HAP-1 (cell line): Measurements from ENCODE around the gene FHIT.
A peak's percentile ranks its signal among the peaks of the same experiment; 100 is the strongest.

Experiments
- DNase-seq, 2 experiments: peaks; one replicate each; pipeline ENCODE4 v3.0.0-alpha.2; 2016 to 2020; ENCODE audit warnings: low spot score in 2 of 2
- H3K27me3 ChIP-seq: fragments of 250-450 bp; sonication (Bioruptor Pico); 2 replicates; pipeline ENCODE4 v1.5.1; 2020; ENCODE audit warnings: low read depth, mild to moderate bottlenecking, moderate library complexity
- H3K36me3 ChIP-seq: fragments of 250-450 bp; sonication (Bioruptor Pico); replicated peaks from 2 replicates; pipeline ENCODE4 v1.5.1; 2020; ENCODE audit warnings: mild to moderate bottlenecking
- H3K4me1 ChIP-seq: fragments of 250-450 bp; sonication (Bioruptor Pico); 2 replicates; pipeline ENCODE4 v1.5.1; 2020; ENCODE audit warnings: mild to moderate bottlenecking
- H3K4me3 ChIP-seq: fragments of 250-450 bp; sonication (Bioruptor Pico); 2 replicates; pipeline ENCODE4 v1.5.1; 2020; ENCODE audit warnings: mild to moderate bottlenecking, moderate library complexity
- H3K9me3 ChIP-seq: fragments of 250-450 bp; sonication (Bioruptor Pico); 2 replicates; pipeline ENCODE4 v1.5.1; 2020; ENCODE audit warnings: mild to moderate bottlenecking, moderate library complexity
- in situ Hi-C: fragments of 300-500 bp; cut with MboI; formaldehyde crosslinking; loops from 3 replicates; pipeline ENCODE4 v1.14.3; 2020; ENCODE audit warnings: low sequenced_read_pairs, inconsistent platforms, mixed read lengths

The FHIT gene

DNA sequence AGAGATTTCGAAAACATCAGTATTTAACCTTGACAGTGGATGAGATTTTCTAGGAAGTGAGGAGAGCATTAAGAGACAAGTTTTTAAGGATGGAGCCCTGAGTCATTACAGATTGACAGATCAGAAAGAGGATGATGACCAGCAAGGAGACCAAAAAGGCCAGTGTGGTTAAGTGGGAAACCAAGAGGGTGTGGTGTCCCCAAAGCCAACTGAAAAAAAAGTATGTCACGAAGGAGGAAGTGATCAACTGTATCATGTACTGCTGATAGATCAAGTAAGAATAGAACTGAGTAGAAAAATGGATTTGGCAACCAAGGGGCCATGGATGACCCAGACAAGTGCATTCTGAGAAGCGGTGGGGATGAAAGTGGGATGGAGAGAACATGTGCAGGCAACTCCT lies 491.8 kb downstream of the FHIT start:
- no peaks in the 10 kb centered on the region for H3K9me3 ChIP-seq
- H3K36me3 ChIP-seq, result no peaks in the 10 kb centered on the region
- no peak overlapping the region for H3K4me3 ChIP-seq
- H3K27me3 ChIP-seq, result no peaks in the 10 kb centered on the region
- DNase-seq, result no peak
- in situ Hi-C loops, result no loop called here
- H3K4me1 ChIP-seq, result no peaks in the 10 kb centered on the region

GRCh38 chr3:60758831-60759230 lies 492.4 kb downstream of the FHIT start:
- no peak for DNase-seq
- no peaks in the 10 kb centered on the region for H3K36me3 ChIP-seq
- no peak overlapping the region for H3K4me3 ChIP-seq
- in situ Hi-C loops, result no loop called here
- H3K9me3 ChIP-seq, result no peaks in the 10 kb centered on the region
- H3K4me1 ChIP-seq, result no peaks in the 10 kb centered on the region
- H3K27me3 ChIP-seq, result no peaks in the 10 kb centered on the region

DNA sequence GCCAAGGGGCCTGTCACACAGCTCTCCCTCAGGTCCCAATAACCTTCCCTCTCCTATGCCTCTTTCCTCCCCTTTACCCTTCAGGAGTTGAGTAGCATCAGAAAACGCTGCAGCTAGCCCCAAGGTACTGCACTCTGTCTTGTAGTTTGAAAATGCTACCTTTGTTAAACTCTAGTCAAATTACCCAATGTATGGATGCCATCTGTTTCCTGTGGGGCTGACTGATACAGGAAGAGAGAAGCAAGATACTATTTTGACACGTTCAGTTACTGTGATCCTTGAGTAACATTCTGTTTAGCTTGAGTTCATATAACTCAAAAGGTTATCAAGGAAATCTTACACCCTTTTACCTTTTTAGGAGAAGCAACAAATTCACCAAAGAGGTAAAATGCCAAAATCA lies 493.1 kb downstream of the FHIT start:
- DNase-seq, result no peak
- in situ Hi-C loops, result no loop called here
- Histone ChIP-seq H3K27me3 (no peaks in the 10 kb centered on the region), H3K4me3 (no peak overlapping the region), H3K9me3 (no peaks in the 10 kb centered on the region), H3K36me3 (no peaks in the 10 kb centered on the region), H3K4me1 (peaks cover 4% of the 10 kb centered on the region; the same call in 1 of the 2 replicates)

GRCh38 chr3:60757724-60758123 lies 493.5 kb downstream of the FHIT start:
- Histone ChIP-seq H3K9me3 (no peaks in the 10 kb centered on the region), H3K4me1 (peaks cover 4% of the 10 kb centered on the region; the same call in 1 of the 2 replicates), H3K27me3 (no peaks in the 10 kb centered on the region), H3K4me3 (no peak overlapping the region), H3K36me3 (no peaks in the 10 kb centered on the region)
- no peak for DNase-seq
- in situ Hi-C loops, result no loop called here

DNA sequence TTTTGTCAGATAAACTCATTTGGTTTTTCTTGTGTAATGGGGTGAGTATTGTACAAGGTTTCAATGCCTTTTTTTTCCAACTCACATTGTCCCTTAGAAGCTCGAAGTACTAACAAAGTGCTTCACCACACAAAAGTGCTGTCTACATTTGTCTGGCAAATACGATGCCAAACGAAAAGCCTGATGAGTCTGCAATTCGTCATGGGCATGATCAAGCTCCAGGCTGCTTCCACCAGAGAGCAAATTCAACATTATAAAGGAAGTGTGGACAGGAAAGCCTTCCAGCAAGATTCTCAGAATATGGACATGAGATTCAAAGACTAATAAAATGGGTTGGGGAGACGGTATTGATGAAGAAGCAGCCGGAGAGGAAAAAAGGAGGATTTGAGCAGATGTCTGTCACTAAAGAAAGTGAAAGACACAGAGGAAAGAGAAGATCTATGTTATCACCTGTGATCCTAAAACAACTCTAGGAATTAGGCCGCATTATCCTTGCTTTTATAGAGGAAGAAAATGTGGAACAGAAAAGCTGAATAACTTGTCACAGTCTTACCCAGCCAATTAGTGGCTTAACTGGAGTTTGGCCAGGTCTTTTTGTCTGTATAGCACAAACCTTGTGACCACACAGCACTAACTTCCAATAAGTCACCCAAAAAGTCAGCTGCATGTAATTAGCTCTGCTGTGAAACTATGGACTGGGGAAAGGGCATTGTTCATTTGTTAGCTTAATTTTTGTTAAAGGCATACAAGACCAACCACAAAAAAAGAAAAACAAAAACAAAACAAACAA lies 494.8 kb downstream of the FHIT start:
- no peak for DNase-seq
- no peaks in the 10 kb centered on the region for H3K9me3 ChIP-seq
- no peak overlapping the region for H3K4me3 ChIP-seq
- H3K27me3 ChIP-seq, result no peaks in the 10 kb centered on the region
- H3K36me3 ChIP-seq, result no peaks in the 10 kb centered on the region
- peaks cover 4% of the 10 kb centered on the region; the same call in 1 of the 2 replicates for H3K4me1 ChIP-seq
- in situ Hi-C loops, result no loop called here

- Histone ChIP-seq H3K36me3 (no peaks in the 10 kb centered on the region), H3K9me3 (no peaks in the 10 kb centered on the region), H3K4me3 (no peak overlapping the region), H3K4me1 (peaks cover 4% of the 10 kb centered on the region; the same call in 1 of the 2 replicates), H3K27me3 (no peaks in the 10 kb centered on the region)
- in situ Hi-C loops, result no loop called here
- DNase-seq, result peak; percentile 22 to 64
These were observed 496.2 kb downstream of the FHIT start for GRCh38 chr3:60755094-60755493.

GRCh38 chr3:60754617-60755016 lies 496.6 kb downstream of the FHIT start:
- no peaks in the 10 kb centered on the region for H3K9me3 ChIP-seq
- H3K4me1 ChIP-seq, result peaks cover 4% of the 10 kb centered on the region; the same call in 1 of the 2 replicates
- no peak overlapping the region for H3K4me3 ChIP-seq
- no peak for DNase-seq
- in situ Hi-C loops, result no loop called here
- H3K27me3 ChIP-seq, result no peaks in the 10 kb centered on the region
- no peaks in the 10 kb centered on the region for H3K36me3 ChIP-seq

DNA sequence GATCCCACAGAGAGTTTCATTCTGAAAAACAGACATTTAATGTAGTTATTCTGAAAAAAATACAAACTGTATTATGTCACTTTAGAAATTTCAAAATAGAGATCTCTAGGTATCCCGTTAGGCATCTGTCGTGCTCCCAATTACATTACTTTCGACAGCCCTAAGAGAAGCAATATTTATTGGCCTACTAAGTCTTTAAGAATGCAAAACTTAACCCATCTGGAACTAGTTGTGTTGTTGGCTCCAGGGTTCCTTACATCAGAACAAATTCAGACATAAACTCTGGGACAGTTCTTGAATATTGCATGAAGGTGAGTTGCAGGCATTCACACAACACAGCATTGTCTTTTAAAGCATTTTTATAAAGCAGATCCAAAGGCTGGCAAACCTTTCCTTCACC lies 498.4 kb downstream of the FHIT start:
- Histone ChIP-seq H3K9me3 (no peaks in the 10 kb centered on the region), H3K36me3 (no peaks in the 10 kb centered on the region), H3K27me3 (no peaks in the 10 kb centered on the region), H3K4me1 (peaks cover 4% of the 10 kb centered on the region; the same call in 1 of the 2 replicates), H3K4me3 (no peak overlapping the region)
- in situ Hi-C loops, result no loop called here
- DNase-seq, result no peak

GRCh38 chr3:60746695-60747416 lies 504.4 kb downstream of the FHIT start:
- peaks cover 24% of the 10 kb centered on the region for H3K4me1 ChIP-seq
- in situ Hi-C loops, result no loop called here
- no peak overlapping the region for H3K4me3 ChIP-seq
- DNase-seq, result no peak
- no peaks in the 10 kb centered on the region for H3K9me3 ChIP-seq
- no peaks in the 10 kb centered on the region for H3K27me3 ChIP-seq
- no peaks in the 10 kb centered on the region for H3K36me3 ChIP-seq

DNA sequence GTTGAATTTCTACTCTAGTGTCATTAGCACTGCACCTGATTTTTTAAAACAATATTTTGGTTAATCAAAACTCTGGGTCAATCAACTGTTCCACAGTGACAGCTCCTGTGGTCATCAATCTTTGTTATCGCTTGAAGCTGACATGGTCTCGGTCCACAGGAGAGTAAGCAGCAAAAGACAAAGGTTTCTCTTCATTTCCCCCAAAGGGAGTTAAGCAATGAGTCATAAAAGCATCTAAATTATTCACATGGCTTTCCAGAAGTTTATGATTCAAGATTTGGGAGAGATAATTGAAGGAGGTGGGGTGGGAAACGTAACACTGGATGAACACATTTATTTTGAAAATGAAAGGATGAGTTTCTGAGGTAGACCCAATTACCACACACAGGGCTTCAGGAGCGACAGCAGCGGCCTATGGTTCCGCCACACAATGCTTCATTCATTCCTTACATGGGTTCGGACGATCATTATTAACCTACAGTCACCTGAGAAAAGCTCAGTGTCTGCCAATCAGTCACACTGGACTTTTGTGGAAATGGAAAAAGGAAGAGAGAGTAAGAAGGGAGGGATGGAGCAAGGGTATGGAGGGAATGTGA lies 505.1 kb downstream of the FHIT start:
- H3K27me3 ChIP-seq, result no peaks in the 10 kb centered on the region
- in situ Hi-C loops, result no loop called here
- H3K4me1 ChIP-seq, result peaks cover 25% of the 10 kb centered on the region
- DNase-seq, result no peak
- no peaks in the 10 kb centered on the region for H3K36me3 ChIP-seq
- H3K4me3 ChIP-seq, result no peak overlapping the region
- H3K9me3 ChIP-seq, result no peaks in the 10 kb centered on the region

DNA sequence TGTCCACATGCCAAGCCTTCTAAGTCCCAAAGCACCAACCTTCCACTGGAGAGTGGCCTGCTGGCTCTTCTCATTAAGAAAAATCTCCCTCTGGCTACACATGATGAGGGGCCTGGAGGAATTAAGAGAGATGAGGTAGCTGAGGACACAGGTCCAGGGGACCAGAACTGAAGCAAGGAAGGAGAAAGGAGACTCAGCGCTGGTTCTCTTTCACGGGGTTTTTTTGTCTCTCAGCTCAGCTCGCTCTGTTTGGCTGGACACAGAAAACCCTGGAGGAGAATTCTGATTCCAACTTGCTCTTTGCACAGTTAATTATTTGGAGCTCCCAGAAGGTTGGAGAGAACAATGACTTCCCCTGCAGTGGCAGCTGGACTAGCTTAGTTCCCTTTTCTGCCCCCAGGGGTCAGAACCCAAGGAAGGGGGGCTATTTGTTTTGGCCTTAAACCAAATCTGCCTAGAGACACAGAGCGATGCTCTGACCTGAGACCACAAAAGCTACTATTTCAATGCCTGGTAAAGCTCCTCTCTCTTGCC lies 507.6 kb downstream of the FHIT start:
- in situ Hi-C loops, result no loop called here
- peak; percentile 78 to 79 for DNase-seq

DNA sequence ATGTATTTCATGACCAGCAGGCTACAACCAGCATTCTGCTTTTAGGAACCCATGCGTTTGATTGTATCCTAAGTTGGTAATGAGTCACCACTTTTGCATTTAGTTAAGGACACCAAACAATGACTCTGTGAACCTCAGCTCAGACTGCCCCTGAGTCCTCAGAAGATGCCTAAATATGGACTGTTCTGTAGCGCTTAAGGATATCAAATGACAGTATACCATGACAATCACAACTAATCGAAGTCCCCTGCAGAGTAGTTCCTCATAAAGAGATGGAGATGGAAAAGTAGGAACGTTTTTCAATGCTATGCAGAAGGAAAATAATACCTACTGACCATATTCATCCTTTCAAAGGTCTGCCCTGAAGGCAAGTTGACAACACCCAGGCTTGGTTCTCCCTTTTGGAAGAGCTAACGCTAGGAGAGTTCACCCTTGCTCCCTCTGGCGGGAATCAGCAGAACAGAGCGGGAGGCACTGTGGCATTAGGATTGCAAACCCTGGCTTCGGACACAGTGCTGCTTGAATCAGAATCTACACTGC lies 508.6 kb downstream of the FHIT start:
- in situ Hi-C loops, result no loop called here
- no peaks in the 10 kb centered on the region for H3K27me3 ChIP-seq
- no peaks in the 10 kb centered on the region for H3K9me3 ChIP-seq
- H3K4me1 ChIP-seq, result peaks cover 25% of the 10 kb centered on the region
- H3K36me3 ChIP-seq, result no peaks in the 10 kb centered on the region
- H3K4me3 ChIP-seq, result no peak overlapping the region
- DNase-seq, result peak; percentile 84 to 87

More for the DNA sequence above, 507.6 kb downstream of the FHIT start:
- H3K27me3 ChIP-seq, result no peaks in the 10 kb centered on the region
- no peaks in the 10 kb centered on the region for H3K9me3 ChIP-seq
- no peak overlapping the region for H3K4me3 ChIP-seq
- peaks cover 25% of the 10 kb centered on the region for H3K4me1 ChIP-seq
- no peaks in the 10 kb centered on the region for H3K36me3 ChIP-seq

GRCh38 chr3:60737633-60738399 lies 513.4 kb downstream of the FHIT start:
- in situ Hi-C loops, result no loop called here
- DNase-seq, result no peak
- peaks cover 10% of the 10 kb centered on the region for H3K4me1 ChIP-seq

More at GRCh38 chr3:60737633-60738399, 513.4 kb downstream of the FHIT start:
- Histone ChIP-seq H3K36me3 (no peaks in the 10 kb centered on the region), H3K27me3 (no peaks in the 10 kb centered on the region), H3K9me3 (no peaks in the 10 kb centered on the region), H3K4me3 (no peak overlapping the region)
